ENCODE measurements around the gene DNHD1.

The DNHD1 gene

GRCh38 chr11:6594142-6594768, 97.2 kb downstream of the DNHD1 start:
- peak; percentile 10 for TF ChIP-seq CTCF (IDR thresholded peaks at IDR 0.05; ENCODE audit: low read length, missing control alignments)
- H3K4me3 ChIP-seq (replicated peaks; ENCODE audit: low read depth, low read length), result no peak overlapping the region
- no peak for DNase-seq (ENCODE audit: low read depth)

- H3K4me3 ChIP-seq (replicated peaks; ENCODE audit: low read depth, low read length), result no peak overlapping the region
- DNase-seq (ENCODE audit: low read depth), result no peak
- no peak for TF ChIP-seq CTCF (IDR thresholded peaks at IDR 0.05; ENCODE audit: low read length, missing control alignments)
Observed at GRCh38 chr11:6596239-6596877, 99.3 kb downstream of the DNHD1 start.

- DNase-seq (ENCODE audit: low read depth), result no peak
- TF ChIP-seq CTCF (IDR thresholded peaks at IDR 0.05; ENCODE audit: low read length, missing control alignments), result no peak
Observed at GRCh38 chr11:6598555-6598954, 101.5 kb downstream of the DNHD1 start.

GRCh38 chr11:6599449-6599848, 102.4 kb downstream of the DNHD1 start:
- DNase-seq (ENCODE audit: low read depth), result no peak
- H3K4me3 ChIP-seq (replicated peaks; ENCODE audit: low read depth, low read length), result no peak overlapping the region
- TF ChIP-seq CTCF (IDR thresholded peaks at IDR 0.05; ENCODE audit: low read length, missing control alignments), result no peak

More at GRCh38 chr11:6598555-6598954, 101.5 kb downstream of the DNHD1 start:
- H3K4me3 ChIP-seq (replicated peaks; ENCODE audit: low read depth, low read length), result no peak overlapping the region

- no peak overlapping the region for H3K4me3 ChIP-seq (replicated peaks; ENCODE audit: low read depth, low read length)
- no peak for TF ChIP-seq CTCF (IDR thresholded peaks at IDR 0.05; ENCODE audit: low read length, missing control alignments)
- no peak for DNase-seq (ENCODE audit: low read depth)
Observed at GRCh38 chr11:6599881-6600390, 102.9 kb downstream of the DNHD1 start.

- no peak overlapping the region for H3K4me3 ChIP-seq (replicated peaks; ENCODE audit: low read depth, low read length)
- DNase-seq (ENCODE audit: low read depth), result no peak
- TF ChIP-seq CTCF (IDR thresholded peaks at IDR 0.05; ENCODE audit: low read length, missing control alignments), result no peak
Observed at GRCh38 chr11:6601041-6601461, 104.0 kb downstream of the DNHD1 start.

Data from fibroblast of pulmonary artery (primary cell).